Measurements from ENCODE around the gene EPHB2. TPM values are rescaled to one million over a fixed set of nuclear protein-coding genes. Genes with fewer than 3 reads are reported as not detected.

Gene EPHB2
- total RNA-seq, 2 experiments from 2014 or later = 0.08 TPM; not detected in 1

DNA sequence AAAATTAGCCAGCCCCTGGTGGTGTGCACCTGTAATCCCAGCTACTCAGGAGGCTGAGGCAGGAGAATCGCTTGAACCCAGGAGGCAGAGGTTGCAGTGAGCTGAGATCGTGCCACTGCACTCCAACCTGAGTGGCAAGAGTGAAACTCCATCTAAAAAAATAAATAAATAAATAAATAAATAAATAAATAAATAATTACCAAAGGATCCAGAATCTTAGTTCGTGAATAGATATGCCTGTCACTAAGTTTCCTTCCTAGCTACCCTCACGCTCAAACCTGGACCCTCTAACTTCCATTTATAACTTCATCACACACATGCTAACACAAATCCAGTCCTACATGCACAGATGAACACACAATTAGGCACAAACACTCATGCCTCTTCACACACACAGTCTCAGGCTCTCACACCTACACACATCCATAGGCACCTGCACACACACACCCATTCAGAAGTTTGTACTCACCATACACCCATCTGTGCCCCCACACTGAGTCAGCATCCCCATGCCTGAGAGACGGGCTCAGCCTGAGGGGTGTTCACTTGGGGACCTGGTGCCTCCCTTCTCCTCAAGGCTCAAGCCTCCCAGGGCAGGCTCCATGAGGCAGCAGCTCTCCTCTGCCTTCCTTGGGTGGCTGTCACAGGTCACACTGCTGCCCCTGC is 200.5 kb downstream of the EPHB2 start:
- TF ChIP-seq, protein P1, sequence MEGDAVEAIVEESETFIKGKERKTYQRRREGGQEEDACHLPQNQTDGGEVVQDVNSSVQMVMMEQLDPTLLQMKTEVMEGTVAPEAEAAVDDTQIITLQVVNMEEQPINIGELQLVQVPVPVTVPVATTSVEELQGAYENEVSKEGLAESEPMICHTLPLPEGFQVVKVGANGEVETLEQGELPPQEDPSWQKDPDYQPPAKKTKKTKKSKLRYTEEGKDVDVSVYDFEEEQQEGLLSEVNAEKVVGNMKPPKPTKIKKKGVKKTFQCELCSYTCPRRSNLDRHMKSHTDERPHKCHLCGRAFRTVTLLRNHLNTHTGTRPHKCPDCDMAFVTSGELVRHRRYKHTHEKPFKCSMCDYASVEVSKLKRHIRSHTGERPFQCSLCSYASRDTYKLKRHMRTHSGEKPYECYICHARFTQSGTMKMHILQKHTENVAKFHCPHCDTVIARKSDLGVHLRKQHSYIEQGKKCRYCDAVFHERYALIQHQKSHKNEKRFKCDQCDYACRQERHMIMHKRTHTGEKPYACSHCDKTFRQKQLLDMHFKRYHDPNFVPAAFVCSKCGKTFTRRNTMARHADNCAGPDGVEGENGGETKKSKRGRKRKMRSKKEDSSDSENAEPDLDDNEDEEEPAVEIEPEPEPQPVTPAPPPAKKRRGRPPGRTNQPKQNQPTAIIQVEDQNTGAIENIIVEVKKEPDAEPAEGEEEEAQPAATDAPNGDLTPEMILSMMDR (IDR thresholded peaks at IDR 0.05) = no peak
- intact Hi-C loops (cut with DNase I, micrococcal nuclease) = no loop called here
- POLR2A ChIA-PET = no interaction called here
- no peak for ATAC-seq (ENCODE audit: poor library complexity)
- Histone ChIP-seq H3K27ac (ENCODE audit: low read depth in 1 of 2, low read length in 2 of 2) (no peak overlapping the region), H3K4me1 (ENCODE audit: insufficient read depth, low read length) (no peaks in the 10 kb centered on the region), H3K9me3 (ENCODE audit: control insufficient read depth in 1 of 2, insufficient read depth in 1 of 2, low read length in 2 of 2) (no peaks in the 10 kb centered on the region), H3K36me3 (ENCODE audit: insufficient read depth, low read length) (no peaks in the 10 kb centered on the region), H3K4me3 (ENCODE audit: low read length) (no peak overlapping the region), H3K27me3 (ENCODE audit: control insufficient read depth in 1 of 2, insufficient read depth in 2 of 2, low read length in 2 of 2) (peaks cover 0 to 2% of the 10 kb centered on the region in 2 experiments)
- H3K9me3 Mint-ChIP-seq = no peaks in the 10 kb centered on the region
- H3K4me1 Mint-ChIP-seq (ENCODE audit: low read depth) = no peaks in the 10 kb centered on the region
- H3K4me3 Mint-ChIP-seq = no peak overlapping the region
- no peak for DNase-seq
- CTCF ChIA-PET = no interaction called here
- peaks cover 10% of the 10 kb centered on the region for H3K27me3 Mint-ChIP-seq
- no peaks in the 10 kb centered on the region for H3K36me3 Mint-ChIP-seq (ENCODE audit: low read depth)
- no peak overlapping the region for H3K27ac Mint-ChIP-seq

DNA sequence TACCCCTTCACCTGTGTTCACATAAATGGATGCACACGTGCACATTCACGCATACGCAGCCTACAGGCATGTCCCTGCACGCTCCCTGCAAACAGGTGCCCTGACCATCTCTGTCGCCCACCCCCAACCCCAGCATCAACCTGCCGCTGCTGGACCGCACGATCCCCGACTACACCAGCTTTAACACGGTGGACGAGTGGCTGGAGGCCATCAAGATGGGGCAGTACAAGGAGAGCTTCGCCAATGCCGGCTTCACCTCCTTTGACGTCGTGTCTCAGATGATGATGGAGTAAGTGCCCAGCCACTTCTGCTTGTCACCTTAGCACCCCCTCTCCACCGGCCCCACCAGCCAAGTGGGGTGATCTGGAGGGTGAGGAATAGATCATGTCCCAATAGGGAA is 201.7 kb downstream of the EPHB2 start:
- TF ChIP-seq, protein P1 (IDR thresholded peaks at IDR 0.05) = no peak
- Mint-ChIP-seq H3K27ac (no peak overlapping the region), H3K36me3 (ENCODE audit: low read depth) (no peaks in the 10 kb centered on the region), H3K4me3 (no peak overlapping the region), H3K9me3 (no peaks in the 10 kb centered on the region), H3K4me1 (ENCODE audit: low read depth) (no peaks in the 10 kb centered on the region), H3K27me3 (peaks cover 10% of the 10 kb centered on the region)
- no peaks in the 10 kb centered on the region for H3K36me3 ChIP-seq (ENCODE audit: insufficient read depth, low read length)
- no peak overlapping the region for H3K4me3 ChIP-seq (ENCODE audit: low read length)
- peaks cover 2 to 4% of the 10 kb centered on the region in 2 experiments for H3K27me3 ChIP-seq (ENCODE audit: control insufficient read depth in 1 of 2, insufficient read depth in 2 of 2, low read length in 2 of 2)
- POLR2A ChIA-PET = no interaction called here
- H3K4me1 ChIP-seq (ENCODE audit: insufficient read depth, low read length) = no peaks in the 10 kb centered on the region
- DNase-seq (no peak), ATAC-seq (ENCODE audit: poor library complexity) (no peak)
- CTCF ChIA-PET = no interaction called here
- no peaks in the 10 kb centered on the region for H3K9me3 ChIP-seq (ENCODE audit: control insufficient read depth in 1 of 2, insufficient read depth in 1 of 2, low read length in 2 of 2)
- intact Hi-C loops (cut with DNase I, micrococcal nuclease) = no loop called here
- no peak overlapping the region for H3K27ac ChIP-seq (ENCODE audit: low read depth in 1 of 2, low read length in 2 of 2)

DNA sequence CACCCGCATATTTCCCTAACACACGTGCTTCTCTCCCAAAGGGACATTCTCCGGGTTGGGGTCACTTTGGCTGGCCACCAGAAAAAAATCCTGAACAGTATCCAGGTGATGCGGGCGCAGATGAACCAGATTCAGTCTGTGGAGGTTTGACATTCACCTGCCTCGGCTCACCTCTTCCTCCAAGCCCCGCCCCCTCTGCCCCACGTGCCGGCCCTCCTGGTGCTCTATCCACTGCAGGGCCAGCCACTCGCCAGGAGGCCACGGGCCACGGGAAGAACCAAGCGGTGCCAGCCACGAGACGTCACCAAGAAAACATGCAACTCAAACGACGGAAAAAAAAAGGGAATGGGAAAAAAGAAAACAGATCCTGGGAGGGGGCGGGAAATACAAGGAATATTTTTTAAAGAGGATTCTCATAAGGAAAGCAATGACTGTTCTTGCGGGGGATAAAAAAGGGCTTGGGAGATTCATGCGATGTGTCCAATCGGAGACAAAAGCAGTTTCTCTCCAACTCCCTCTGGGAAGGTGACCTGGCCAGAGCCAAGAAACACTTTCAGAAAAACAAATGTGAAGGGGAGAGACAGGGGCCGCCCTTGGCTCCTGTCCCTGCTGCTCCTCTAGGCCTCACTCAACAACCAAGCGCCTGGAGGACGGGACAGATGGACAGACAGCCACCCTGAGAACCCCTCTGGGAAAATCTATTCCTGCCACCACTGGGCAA is 202.9 kb downstream of the EPHB2 start:
- peaks cover 2 to 4% of the 10 kb centered on the region in 2 experiments for H3K27me3 ChIP-seq (ENCODE audit: control insufficient read depth in 1 of 2, insufficient read depth in 2 of 2, low read length in 2 of 2)
- DNase-seq (no peak), ATAC-seq (ENCODE audit: poor library complexity) (no peak)
- H3K36me3 Mint-ChIP-seq (ENCODE audit: low read depth) = no peaks in the 10 kb centered on the region
- H3K9me3 ChIP-seq (ENCODE audit: control insufficient read depth in 1 of 2, insufficient read depth in 1 of 2, low read length in 2 of 2) = no peaks in the 10 kb centered on the region
- no peak overlapping the region for H3K4me3 ChIP-seq (ENCODE audit: low read length)
- ChIA-PET CTCF (no interaction called here), POLR2A (no interaction called here)
- H3K4me1 ChIP-seq (ENCODE audit: insufficient read depth, low read length) = no peaks in the 10 kb centered on the region
- no peak overlapping the region for H3K27ac Mint-ChIP-seq
- H3K36me3 ChIP-seq (ENCODE audit: insufficient read depth, low read length) = no peaks in the 10 kb centered on the region
- no peaks in the 10 kb centered on the region for H3K4me1 Mint-ChIP-seq (ENCODE audit: low read depth)
- TF ChIP-seq, protein P1 (IDR thresholded peaks at IDR 0.05) = no peak
- H3K27ac ChIP-seq (ENCODE audit: low read depth in 1 of 2, low read length in 2 of 2) = no peak overlapping the region
- intact Hi-C loops (cut with DNase I, micrococcal nuclease) = no loop called here
- H3K4me3 Mint-ChIP-seq = no peak overlapping the region
- H3K27me3 Mint-ChIP-seq = peaks cover 10% of the 10 kb centered on the region
- no peaks in the 10 kb centered on the region for H3K9me3 Mint-ChIP-seq
